ENCODE data around the gene TUBA8.

- TF ChIP-seq POLR2A (IDR thresholded peaks at IDR 0.05): no peak
- no peak for TF ChIP-seq CTCF (IDR thresholded peaks at IDR 0.05)
- no peak for TF ChIP-seq POLR2AphosphoS5 (IDR thresholded peaks at IDR 0.05; ENCODE audit: insufficient read depth in 1 of 2, low read depth in 1 of 2)
Observed at GRCh38 chr22:18113680-18114394, 3.2 kb downstream of the TUBA8 start.

All from vagina (tissue), 2 donors.